ENCODE results near the gene IL1R2. TPM values are rescaled to one million over a fixed set of nuclear protein-coding genes. Genes with fewer than 3 reads are reported as not detected.

IL1R2 gene
- total and polyA plus RNA-seq, 2 of the 13 experiments (the other 11 are each of a cell fraction or from before 2014, with no cell fraction given) = 3.6 to 7.3 TPM

DNA sequence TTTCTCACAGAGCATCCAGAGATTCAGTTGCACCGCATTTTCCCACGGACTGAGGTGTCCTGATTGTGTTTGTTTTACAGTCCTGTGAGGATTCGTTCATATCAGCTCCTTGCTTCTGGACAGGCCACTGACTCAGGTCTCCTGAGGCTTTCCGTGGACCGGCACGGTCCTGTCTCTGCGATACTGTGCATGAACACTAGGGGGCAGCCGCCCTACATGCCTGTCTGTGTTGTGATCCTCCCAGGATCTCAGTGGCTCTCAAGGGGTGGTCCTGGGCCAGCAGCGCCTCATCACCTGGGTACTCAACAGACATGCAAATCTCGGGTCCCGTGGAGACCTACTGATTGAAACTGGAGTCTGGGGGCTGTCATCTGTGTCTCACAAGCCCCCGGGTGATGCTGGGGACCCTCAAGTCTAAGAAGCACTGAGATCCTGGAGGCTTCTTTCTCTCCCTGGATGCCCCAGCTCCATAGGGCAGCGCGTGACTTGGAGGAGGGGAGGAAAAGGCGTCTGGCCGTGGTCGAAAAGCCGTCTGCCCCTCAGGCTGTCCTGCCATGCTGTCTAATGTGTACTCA lies 28.9 kb downstream of the IL1R2 start (continued):
- peak; percentile 58 for TF ChIP-seq ZNF781 (CRISPR knock-in tag; IDR thresholded peaks at IDR 0.05; ENCODE audit: borderline replicate concordance, not compliant biosample characterization)
- TF ChIP-seq NFYB (CRISPR knock-in tag; IDR thresholded peaks at IDR 0.05) = no peak
- peak; percentile 38; the same call in 1 of the 2 replicates for TF ChIP-seq TARDBP (CRISPR knock-in tag; IDR thresholded peaks at IDR 0.05)
- TF ChIP-seq NAIF1 (CRISPR knock-in tag; IDR thresholded peaks at IDR 0.05; ENCODE audit: borderline replicate concordance) = no peak
- TF ChIP-seq NCOA2 (CRISPR knock-in tag; IDR thresholded peaks at IDR 0.05) = peak; percentile 20; the same call in 1 of the 2 replicates
- TF ChIP-seq, protein P1, sequence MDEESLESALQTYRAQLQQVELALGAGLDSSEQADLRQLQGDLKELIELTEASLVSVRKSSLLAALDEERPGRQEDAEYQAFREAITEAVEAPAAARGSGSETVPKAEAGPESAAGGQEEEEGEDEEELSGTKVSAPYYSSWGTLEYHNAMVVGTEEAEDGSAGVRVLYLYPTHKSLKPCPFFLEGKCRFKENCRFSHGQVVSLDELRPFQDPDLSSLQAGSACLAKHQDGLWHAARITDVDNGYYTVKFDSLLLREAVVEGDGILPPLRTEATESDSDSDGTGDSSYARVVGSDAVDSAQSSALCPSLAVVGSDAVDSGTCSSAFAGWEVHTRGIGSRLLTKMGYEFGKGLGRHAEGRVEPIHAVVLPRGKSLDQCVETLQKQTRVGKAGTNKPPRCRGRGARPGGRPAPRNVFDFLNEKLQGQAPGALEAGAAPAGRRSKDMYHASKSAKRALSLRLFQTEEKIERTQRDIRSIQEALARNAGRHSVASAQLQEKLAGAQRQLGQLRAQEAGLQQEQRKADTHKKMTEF (CRISPR knock-in tag; IDR thresholded peaks at IDR 0.05) = peak; percentile 71; the same call in 1 of the 2 replicates
- TF ChIP-seq RCOR2 (CRISPR knock-in tag; IDR thresholded peaks at IDR 0.05) = 0 out of 2 replicates have a peak, but pooled peaks have one; percentile 49
- 0 out of 2 replicates have a peak, but pooled peaks have one; percentile 38 for TF ChIP-seq GABPB1 (CRISPR knock-in tag; IDR thresholded peaks at IDR 0.05)
- TF ChIP-seq NR2F2 (IDR thresholded peaks at IDR 0.05; ENCODE audit: borderline replicate concordance, low read depth) = peak; percentile 22; the same call in 1 of the 2 replicates
- TF ChIP-seq GATAD1 (CRISPR knock-in tag; IDR thresholded peaks at IDR 0.05) = peak; percentile 57; the same call in 1 of the 2 replicates
- peak; percentile 25; the same call in 1 of the 2 replicates for TF ChIP-seq ETV5 (CRISPR knock-in tag; IDR thresholded peaks at IDR 0.05; ENCODE audit: borderline replicate concordance)
- TF ChIP-seq, protein P2, sequence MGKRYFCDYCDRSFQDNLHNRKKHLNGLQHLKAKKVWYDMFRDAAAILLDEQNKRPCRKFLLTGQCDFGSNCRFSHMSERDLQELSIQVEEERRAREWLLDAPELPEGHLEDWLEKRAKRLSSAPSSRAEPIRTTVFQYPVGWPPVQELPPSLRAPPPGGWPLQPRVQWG (CRISPR knock-in tag; IDR thresholded peaks at IDR 0.05; ENCODE audit: borderline replicate concordance, low read depth) = no peak
- TF ChIP-seq KAT8 (CRISPR knock-in tag; IDR thresholded peaks at IDR 0.05) = peak; percentile 62; the same call in 1 of the 2 replicates
- peak; percentile 84 for TF ChIP-seq TBX2 (CRISPR knock-in tag; IDR thresholded peaks at IDR 0.05; ENCODE audit: borderline replicate concordance)
- TF ChIP-seq LCORL (IDR thresholded peaks at IDR 0.05) = no peak
- peak; percentile 66 for TF ChIP-seq LCORL (CRISPR knock-in tag; IDR thresholded peaks at IDR 0.05)
- 0 out of 2 replicates have a peak, but pooled peaks have one; percentile 36 for TF ChIP-seq ZNF784 (CRISPR knock-in tag; IDR thresholded peaks at IDR 0.05; ENCODE audit: borderline replicate concordance)
- no peak for TF ChIP-seq ZFP62 (CRISPR knock-in tag; IDR thresholded peaks at IDR 0.05)
- peak; percentile 87 for TF ChIP-seq MED1 (CRISPR knock-in tag; IDR thresholded peaks at IDR 0.05)
- peak; percentile 63; the same call in 1 of the 2 replicates for TF ChIP-seq DRAP1 (CRISPR knock-in tag; IDR thresholded peaks at IDR 0.05)
- peak; percentile 76; the same call in 1 of the 2 replicates for TF ChIP-seq MIER3 (CRISPR knock-in tag; IDR thresholded peaks at IDR 0.05; ENCODE audit: borderline replicate concordance)
- no peak for TF ChIP-seq ZFP36L1 (CRISPR knock-in tag; IDR thresholded peaks at IDR 0.05)
- peak; percentile 87; the same call in 1 of the 2 replicates for TF ChIP-seq KDM2A (CRISPR knock-in tag; IDR thresholded peaks at IDR 0.05; ENCODE audit: borderline replicate concordance, low read depth)
- TF ChIP-seq, protein P3, sequence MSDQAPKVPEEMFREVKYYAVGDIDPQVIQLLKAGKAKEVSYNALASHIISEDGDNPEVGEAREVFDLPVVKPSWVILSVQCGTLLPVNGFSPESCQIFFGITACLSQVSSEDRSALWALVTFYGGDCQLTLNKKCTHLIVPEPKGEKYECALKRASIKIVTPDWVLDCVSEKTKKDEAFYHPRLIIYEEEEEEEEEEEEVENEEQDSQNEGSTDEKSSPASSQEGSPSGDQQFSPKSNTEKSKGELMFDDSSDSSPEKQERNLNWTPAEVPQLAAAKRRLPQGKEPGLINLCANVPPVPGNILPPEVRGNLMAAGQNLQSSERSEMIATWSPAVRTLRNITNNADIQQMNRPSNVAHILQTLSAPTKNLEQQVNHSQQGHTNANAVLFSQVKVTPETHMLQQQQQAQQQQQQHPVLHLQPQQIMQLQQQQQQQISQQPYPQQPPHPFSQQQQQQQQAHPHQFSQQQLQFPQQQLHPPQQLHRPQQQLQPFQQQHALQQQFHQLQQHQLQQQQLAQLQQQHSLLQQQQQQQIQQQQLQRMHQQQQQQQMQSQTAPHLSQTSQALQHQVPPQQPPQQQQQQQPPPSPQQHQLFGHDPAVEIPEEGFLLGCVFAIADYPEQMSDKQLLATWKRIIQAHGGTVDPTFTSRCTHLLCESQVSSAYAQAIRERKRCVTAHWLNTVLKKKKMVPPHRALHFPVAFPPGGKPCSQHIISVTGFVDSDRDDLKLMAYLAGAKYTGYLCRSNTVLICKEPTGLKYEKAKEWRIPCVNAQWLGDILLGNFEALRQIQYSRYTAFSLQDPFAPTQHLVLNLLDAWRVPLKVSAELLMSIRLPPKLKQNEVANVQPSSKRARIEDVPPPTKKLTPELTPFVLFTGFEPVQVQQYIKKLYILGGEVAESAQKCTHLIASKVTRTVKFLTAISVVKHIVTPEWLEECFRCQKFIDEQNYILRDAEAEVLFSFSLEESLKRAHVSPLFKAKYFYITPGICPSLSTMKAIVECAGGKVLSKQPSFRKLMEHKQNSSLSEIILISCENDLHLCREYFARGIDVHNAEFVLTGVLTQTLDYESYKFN (CRISPR knock-in tag; conservative IDR thresholded peaks at IDR 0.05) = peak; percentile 32; the same call in 1 of the 2 replicates
- TF ChIP-seq ZNF772 (CRISPR knock-in tag; IDR thresholded peaks at IDR 0.05) = peak; percentile 81
